Panc1 (cell line): ENCODE data around the gene C13orf46. TPM values are rescaled to one million over a fixed set of nuclear protein-coding genes. Genes with fewer than 3 reads are reported as not detected.

ENCODE experiments used
- ATAC-seq: fragments of 200-7000 bp; cut with Tn5 transposase; 2 replicates; pipeline ENCODE4 v1.9.1; 2020; ENCODE audit warnings: mild to moderate bottlenecking, moderate library complexity
- BruUV-seq: library from RNA; stranded (reverse); fragments of 400-500 nt; replicated peaks from 2 replicates; lab custom pipeline; 2021; lab: Mats Ljungman, UMichigan
- CTCF ChIA-PET: fragments of 300-600 bp; sonication (Branson Sonifier 250); formaldehyde crosslinking; loops from one replicate; lab custom pipeline; 2022; ENCODE audit warnings: antibody characterized with exemption; lab: Charles Lee
- POLR2A ChIA-PET: fragments of 300-600 bp; sonication (Branson Sonifier 250); formaldehyde crosslinking; loops from one replicate; lab custom pipeline; 2022; ENCODE audit warnings: antibody characterized with exemption; lab: Charles Lee
- DNase-seq: peaks from one replicate; pipeline ENCODE4 v3.0.0-alpha.2; 2010; ENCODE audit warnings: low read depth, low spot score
- H3K27ac ChIP-seq: 2 replicates; pipeline ENCODE4 v1.5.1; 2011; ENCODE audit warnings: mild to moderate bottlenecking, low read length, inconsistent platforms
- H3K27me3 ChIP-seq: fragments of 200-500 bp; sonication (Bioruptor generic); 2 replicates; pipeline ENCODE4 v1.6.0; 2014; ENCODE audit warnings: low read length, inconsistent platforms; ENCODE audit not compliant: control insufficient read depth, insufficient read depth
- H3K36me3 ChIP-seq: fragments of 200-500 bp; sonication (Bioruptor generic); 2 replicates; pipeline ENCODE4 v1.5.1; 2014; ENCODE audit warnings: inconsistent platforms, mild to moderate bottlenecking, low read length, moderate library complexity; ENCODE audit not compliant: control insufficient read depth, insufficient read depth
- H3K4me1 ChIP-seq: 2 replicates; pipeline ENCODE4 v1.5.1; 2011; ENCODE audit warnings: inconsistent platforms, mild to moderate bottlenecking, low read length, moderate library complexity; ENCODE audit not compliant: control insufficient read depth, insufficient read depth
- H3K4me3 ChIP-seq, 2 experiments: 2 replicates each; pipeline ENCODE4 v1.5.1; 2011 to 2012; ENCODE audit warnings: low read depth in 2 of 2, low read length in 2 of 2, mild to moderate bottlenecking in 2 of 2, inconsistent platforms in 1 of 2, moderate library complexity in 1 of 2
- H3K9me3 ChIP-seq: fragments of 200-500 bp; sonication (Bioruptor generic); 2 replicates; pipeline ENCODE4 v1.5.1; 2014; ENCODE audit warnings: low read depth, mild to moderate bottlenecking, inconsistent platforms, low read length, moderate library complexity; ENCODE audit not compliant: control insufficient read depth, insufficient read depth
- CTCF ChIP-seq: fragments of 450-650 bp; IDR thresholded peaks from 2 replicates; pipeline ENCODE4 v1.5.1; 2017; ENCODE audit warnings: mild to moderate bottlenecking
- POLR2AphosphoS5 ChIP-seq: IDR thresholded peaks from 2 replicates; pipeline ENCODE4 v1.6.1; 2012; ENCODE audit warnings: mild to moderate bottlenecking, low read depth, low read length, moderate library complexity
- SIN3A ChIP-seq: IDR thresholded peaks from 2 replicates; pipeline ENCODE4 v1.6.1; 2012; ENCODE audit warnings: low read depth, mild to moderate bottlenecking, low read length, moderate library complexity, borderline replicate concordance; ENCODE audit not compliant: insufficient read depth
- TCF7L2 ChIP-seq: IDR thresholded peaks from 2 replicates; pipeline ENCODE4 v1.6.1; 2011; ENCODE audit warnings: mild to moderate bottlenecking, low read depth, low read length, inconsistent platforms
- in situ Hi-C: cut with HindIII; loops from 2 replicates; pipeline ENCODE4 v1.10.0; 2016; ENCODE audit warnings: low sequenced_read_pairs, low pct_unique_long_range_greater_than_20kb
- intact Hi-C: fragments of 100-400 bp; cut with micrococcal nuclease; formaldehyde crosslinking; loops from one replicate; pipeline ENCODE4 v1.10.0; 2022; ENCODE audit not compliant: unreplicated experiment
- total RNA-seq: library from RNA; stranded (reverse); gene quantifications from one replicate; pipeline ENCODE4 v1.2.1, GENCODE V29; 2021; ENCODE audit not compliant: unreplicated experiment
- TF ChIP-seq, protein P1 (sequence below), 2 experiments: IDR thresholded peaks; 2 replicates each; pipeline ENCODE4 v1.6.1; 2011 to 2012; ENCODE audit warnings: low read depth in 2 of 2, control low read depth in 1 of 2, low read length in 1 of 2, mild to moderate bottlenecking in 1 of 2, moderate library complexity in 1 of 2; ENCODE audit not compliant: insufficient read depth in 1 of 2

The C13orf46 gene
- total RNA-seq, 1 experiment from 2014 or later, result 2.6 TPM

GRCh38 chr13:113936166-113936965, 37.5 kb downstream of the C13orf46 start (continued):
- no peak for TF ChIP-seq SIN3A

GRCh38 chr13:113935001-113935844, 38.7 kb downstream of the C13orf46 start:
- DNase-seq, result no peak
- Histone ChIP-seq H3K4me3 (no peak overlapping the region), H3K4me1 (no peaks in the 10 kb centered on the region), H3K36me3 (no peaks in the 10 kb centered on the region), H3K9me3 (no peaks in the 10 kb centered on the region), H3K27ac (no peak overlapping the region), H3K27me3 (no peaks in the 10 kb centered on the region)
- ATAC-seq, result no peak
- ChIA-PET CTCF (no interaction called here), POLR2A (no interaction called here)
- BruUV-seq, result no TSS peak
- intact Hi-C loops, result no loop called here
- in situ Hi-C loops, result no loop called here
- TF ChIP-seq TCF7L2 (no peak), POLR2AphosphoS5 (no peak), CTCF (no peak), SIN3A (no peak)
- TF ChIP-seq, protein P1, sequence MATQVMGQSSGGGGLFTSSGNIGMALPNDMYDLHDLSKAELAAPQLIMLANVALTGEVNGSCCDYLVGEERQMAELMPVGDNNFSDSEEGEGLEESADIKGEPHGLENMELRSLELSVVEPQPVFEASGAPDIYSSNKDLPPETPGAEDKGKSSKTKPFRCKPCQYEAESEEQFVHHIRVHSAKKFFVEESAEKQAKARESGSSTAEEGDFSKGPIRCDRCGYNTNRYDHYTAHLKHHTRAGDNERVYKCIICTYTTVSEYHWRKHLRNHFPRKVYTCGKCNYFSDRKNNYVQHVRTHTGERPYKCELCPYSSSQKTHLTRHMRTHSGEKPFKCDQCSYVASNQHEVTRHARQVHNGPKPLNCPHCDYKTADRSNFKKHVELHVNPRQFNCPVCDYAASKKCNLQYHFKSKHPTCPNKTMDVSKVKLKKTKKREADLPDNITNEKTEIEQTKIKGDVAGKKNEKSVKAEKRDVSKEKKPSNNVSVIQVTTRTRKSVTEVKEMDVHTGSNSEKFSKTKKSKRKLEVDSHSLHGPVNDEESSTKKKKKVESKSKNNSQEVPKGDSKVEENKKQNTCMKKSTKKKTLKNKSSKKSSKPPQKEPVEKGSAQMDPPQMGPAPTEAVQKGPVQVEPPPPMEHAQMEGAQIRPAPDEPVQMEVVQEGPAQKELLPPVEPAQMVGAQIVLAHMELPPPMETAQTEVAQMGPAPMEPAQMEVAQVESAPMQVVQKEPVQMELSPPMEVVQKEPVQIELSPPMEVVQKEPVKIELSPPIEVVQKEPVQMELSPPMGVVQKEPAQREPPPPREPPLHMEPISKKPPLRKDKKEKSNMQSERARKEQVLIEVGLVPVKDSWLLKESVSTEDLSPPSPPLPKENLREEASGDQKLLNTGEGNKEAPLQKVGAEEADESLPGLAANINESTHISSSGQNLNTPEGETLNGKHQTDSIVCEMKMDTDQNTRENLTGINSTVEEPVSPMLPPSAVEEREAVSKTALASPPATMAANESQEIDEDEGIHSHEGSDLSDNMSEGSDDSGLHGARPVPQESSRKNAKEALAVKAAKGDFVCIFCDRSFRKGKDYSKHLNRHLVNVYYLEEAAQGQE (IDR thresholded peaks at IDR 0.05; ENCODE audit: insufficient read depth in 1 of 2, low read depth in 2 of 2, low read length in 1 of 2), result no peak

DNA sequence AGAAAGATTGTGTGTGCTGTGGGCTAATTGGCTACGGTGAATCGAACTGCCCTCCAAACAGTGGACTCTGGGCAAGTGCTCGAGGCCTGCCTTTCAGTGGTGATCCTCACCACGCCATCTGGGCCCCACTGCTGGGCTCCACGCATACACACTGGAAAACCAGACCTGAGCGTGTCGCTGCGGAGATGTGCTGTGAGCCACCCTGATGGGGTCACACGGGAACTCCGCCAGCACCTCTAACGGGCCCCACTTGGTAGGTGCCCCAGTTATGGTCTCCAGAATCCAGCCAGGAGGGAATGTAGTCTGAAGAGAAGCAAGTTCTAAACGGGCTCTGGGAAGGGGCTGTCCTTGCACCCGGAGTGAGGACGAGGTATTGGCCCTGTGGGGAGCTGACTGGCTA, 39.3 kb downstream of the C13orf46 start:
- CTCF ChIA-PET, result no interaction called here
- DNase-seq (no peak), ATAC-seq (no peak)
- Histone ChIP-seq H3K36me3 (no peaks in the 10 kb centered on the region), H3K4me1 (no peaks in the 10 kb centered on the region), H3K27ac (no peak overlapping the region), H3K4me3 (no peak overlapping the region), H3K9me3 (no peaks in the 10 kb centered on the region), H3K27me3 (no peaks in the 10 kb centered on the region)
- intact Hi-C loops, result no loop called here
- POLR2A ChIA-PET, result no interaction called here
- in situ Hi-C loops, result no loop called here
- BruUV-seq, result no TSS peak
- TF ChIP-seq, protein P1 (IDR thresholded peaks at IDR 0.05; ENCODE audit: insufficient read depth in 1 of 2, low read depth in 2 of 2, low read length in 1 of 2), result no peak
- TF ChIP-seq SIN3A (no peak), POLR2AphosphoS5 (no peak), CTCF (no peak), TCF7L2 (no peak)
